Omental fat pad (tissue), 4 donors: ENCODE data around the gene NRG3. TPM values are rescaled to one million over a fixed set of nuclear protein-coding genes. Genes with fewer than 3 reads are reported as not detected.

Experiments used
- ATAC-seq: fragments of 150-250 bp; one replicate; pipeline ENCODE4 v1.9.1; 2016; ENCODE audit warnings: mild to moderate bottlenecking, moderate library complexity; ENCODE audit not compliant: low FRiP score
- DNase-seq: peaks from one replicate; pipeline ENCODE4 v3.0.0-alpha.2; 2019; ENCODE audit warnings: low spot score
- CTCF ChIP-seq, 3 donors: fragments of 450-650 bp; IDR thresholded peaks; one replicate each; pipeline ENCODE4 v1.5.1; 2016 to 2017; ENCODE audit warnings: antibody characterized with exemption in 3 of 3, mild to moderate bottlenecking in 3 of 3, moderate library complexity in 2 of 3
- total RNA-seq, 4 donors: library from RNA; depleted of rRNA; stranded (reverse); fragments of >200 nt; gene quantifications; one replicate each; pipeline ENCODE4 v1.1.0, GENCODE V29; 2016

NRG3 gene
- total RNA-seq, 4 donors from 2014 or later, result 0.19 to 0.47 (median 0.38) TPM; not detected in 1

GRCh38 chr10:82289945-82290344 lies 415.0 kb downstream of the NRG3 start:
- DNase-seq (no peak), ATAC-seq (no peak)
- no peak for TF ChIP-seq CTCF (IDR thresholded peaks at IDR 0.05)

GRCh38 chr10:82294874-82295378 lies 419.9 kb downstream of the NRG3 start:
- DNase-seq (no peak), ATAC-seq (no peak)
- TF ChIP-seq CTCF (IDR thresholded peaks at IDR 0.05), result no peak

- no peak for DNase-seq
- TF ChIP-seq CTCF (IDR thresholded peaks at IDR 0.05), result no peak
- no peak for ATAC-seq
Measured at GRCh38 chr10:82308641-82309040, 433.6 kb downstream of the NRG3 start.

GRCh38 chr10:82310839-82311238 lies 435.8 kb downstream of the NRG3 start:
- ATAC-seq (peak; percentile 71), DNase-seq (no peak)
- no peak for TF ChIP-seq CTCF (IDR thresholded peaks at IDR 0.05)

- no peak for TF ChIP-seq CTCF (IDR thresholded peaks at IDR 0.05)
- DNase-seq (no peak), ATAC-seq (no peak)
Measured at GRCh38 chr10:82313401-82313800, 438.4 kb downstream of the NRG3 start.

- no peak for DNase-seq
- no peak for ATAC-seq
- no peak for TF ChIP-seq CTCF (IDR thresholded peaks at IDR 0.05)
Measured at GRCh38 chr10:82318534-82318933, 443.5 kb downstream of the NRG3 start.

GRCh38 chr10:82319074-82319473 lies 444.1 kb downstream of the NRG3 start:
- no peak for TF ChIP-seq CTCF (IDR thresholded peaks at IDR 0.05)
- no peak for ATAC-seq
- DNase-seq, result no peak
